ENCODE measurements around the gene HPGDS.

HPGDS gene

DNA sequence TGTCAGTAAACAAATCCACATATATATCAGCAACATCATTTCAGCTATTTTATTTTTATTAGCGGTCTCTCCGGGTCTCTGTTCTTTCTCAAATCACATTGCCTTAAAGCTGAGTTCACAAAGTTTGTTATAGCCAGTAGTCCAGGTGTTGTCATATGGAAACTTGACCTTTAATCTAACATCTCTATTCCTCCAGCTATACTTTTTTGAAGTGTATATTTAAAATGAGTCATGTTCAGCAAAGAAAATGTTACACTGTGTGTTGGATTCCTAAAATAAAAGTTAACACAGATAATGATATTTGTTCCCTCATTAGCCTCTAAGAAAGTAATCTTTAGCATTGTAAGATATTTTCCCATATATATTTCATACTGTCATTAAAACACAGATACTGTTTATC is 71.4 kb downstream of the HPGDS start:
- no peak for TF ChIP-seq EGR2 (tag by site-specific recombination; IDR thresholded peaks at IDR 0.05; ENCODE audit: low read depth)
- TF ChIP-seq ZNF677 (tag by site-specific recombination; IDR thresholded peaks at IDR 0.05) = no peak
- TF ChIP-seq IKZF3 (tag by site-specific recombination; IDR thresholded peaks at IDR 0.05) = no peak
- no peak for TF ChIP-seq HOXA7 (CRISPR knock-in tag; IDR thresholded peaks at IDR 0.05; ENCODE audit: borderline replicate concordance)
- TF ChIP-seq, protein P1, sequence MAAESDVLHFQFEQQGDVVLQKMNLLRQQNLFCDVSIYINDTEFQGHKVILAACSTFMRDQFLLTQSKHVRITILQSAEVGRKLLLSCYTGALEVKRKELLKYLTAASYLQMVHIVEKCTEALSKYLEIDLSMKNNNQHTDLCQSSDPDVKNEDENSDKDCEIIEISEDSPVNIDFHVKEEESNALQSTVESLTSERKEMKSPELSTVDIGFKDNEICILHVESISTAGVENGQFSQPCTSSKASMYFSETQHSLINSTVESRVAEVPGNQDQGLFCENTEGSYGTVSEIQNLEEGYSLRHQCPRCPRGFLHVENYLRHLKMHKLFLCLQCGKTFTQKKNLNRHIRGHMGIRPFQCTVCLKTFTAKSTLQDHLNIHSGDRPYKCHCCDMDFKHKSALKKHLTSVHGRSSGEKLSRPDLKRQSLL (tag by site-specific recombination; IDR thresholded peaks at IDR 0.05) = no peak
- no peak for TF ChIP-seq ZNF843 (tag by site-specific recombination; IDR thresholded peaks at IDR 0.05)
- no peak for TF ChIP-seq ZNF114 (tag by site-specific recombination; IDR thresholded peaks at IDR 0.05)
- TF ChIP-seq ZEB2 (tag by site-specific recombination; IDR thresholded peaks at IDR 0.05) = no peak
- no peak for TF ChIP-seq ZBTB8A (tag by site-specific recombination; IDR thresholded peaks at IDR 0.05)
- TF ChIP-seq, protein P2, sequence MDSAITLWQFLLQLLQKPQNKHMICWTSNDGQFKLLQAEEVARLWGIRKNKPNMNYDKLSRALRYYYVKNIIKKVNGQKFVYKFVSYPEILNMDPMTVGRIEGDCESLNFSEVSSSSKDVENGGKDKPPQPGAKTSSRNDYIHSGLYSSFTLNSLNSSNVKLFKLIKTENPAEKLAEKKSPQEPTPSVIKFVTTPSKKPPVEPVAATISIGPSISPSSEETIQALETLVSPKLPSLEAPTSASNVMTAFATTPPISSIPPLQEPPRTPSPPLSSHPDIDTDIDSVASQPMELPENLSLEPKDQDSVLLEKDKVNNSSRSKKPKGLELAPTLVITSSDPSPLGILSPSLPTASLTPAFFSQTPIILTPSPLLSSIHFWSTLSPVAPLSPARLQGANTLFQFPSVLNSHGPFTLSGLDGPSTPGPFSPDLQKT (IDR thresholded peaks at IDR 0.05; ENCODE audit: borderline replicate concordance, low read depth, low read length) = no peak
- no peak for TF ChIP-seq ZNF426 (tag by site-specific recombination; IDR thresholded peaks at IDR 0.05)
- TF ChIP-seq, protein P3, sequence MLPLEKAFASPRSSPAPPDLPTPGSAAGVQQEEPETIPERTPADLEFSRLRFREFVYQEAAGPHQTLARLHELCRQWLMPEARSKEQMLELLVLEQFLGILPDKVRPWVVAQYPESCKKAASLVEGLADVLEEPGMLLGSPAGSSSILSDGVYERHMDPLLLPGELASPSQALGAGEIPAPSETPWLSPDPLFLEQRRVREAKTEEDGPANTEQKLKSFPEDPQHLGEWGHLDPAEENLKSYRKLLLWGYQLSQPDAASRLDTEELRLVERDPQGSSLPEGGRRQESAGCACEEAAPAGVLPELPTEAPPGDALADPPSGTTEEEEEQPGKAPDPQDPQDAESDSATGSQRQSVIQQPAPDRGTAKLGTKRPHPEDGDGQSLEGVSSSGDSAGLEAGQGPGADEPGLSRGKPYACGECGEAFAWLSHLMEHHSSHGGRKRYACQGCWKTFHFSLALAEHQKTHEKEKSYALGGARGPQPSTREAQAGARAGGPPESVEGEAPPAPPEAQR (tag by site-specific recombination; IDR thresholded peaks at IDR 0.05) = no peak
- TF ChIP-seq, protein P4, sequence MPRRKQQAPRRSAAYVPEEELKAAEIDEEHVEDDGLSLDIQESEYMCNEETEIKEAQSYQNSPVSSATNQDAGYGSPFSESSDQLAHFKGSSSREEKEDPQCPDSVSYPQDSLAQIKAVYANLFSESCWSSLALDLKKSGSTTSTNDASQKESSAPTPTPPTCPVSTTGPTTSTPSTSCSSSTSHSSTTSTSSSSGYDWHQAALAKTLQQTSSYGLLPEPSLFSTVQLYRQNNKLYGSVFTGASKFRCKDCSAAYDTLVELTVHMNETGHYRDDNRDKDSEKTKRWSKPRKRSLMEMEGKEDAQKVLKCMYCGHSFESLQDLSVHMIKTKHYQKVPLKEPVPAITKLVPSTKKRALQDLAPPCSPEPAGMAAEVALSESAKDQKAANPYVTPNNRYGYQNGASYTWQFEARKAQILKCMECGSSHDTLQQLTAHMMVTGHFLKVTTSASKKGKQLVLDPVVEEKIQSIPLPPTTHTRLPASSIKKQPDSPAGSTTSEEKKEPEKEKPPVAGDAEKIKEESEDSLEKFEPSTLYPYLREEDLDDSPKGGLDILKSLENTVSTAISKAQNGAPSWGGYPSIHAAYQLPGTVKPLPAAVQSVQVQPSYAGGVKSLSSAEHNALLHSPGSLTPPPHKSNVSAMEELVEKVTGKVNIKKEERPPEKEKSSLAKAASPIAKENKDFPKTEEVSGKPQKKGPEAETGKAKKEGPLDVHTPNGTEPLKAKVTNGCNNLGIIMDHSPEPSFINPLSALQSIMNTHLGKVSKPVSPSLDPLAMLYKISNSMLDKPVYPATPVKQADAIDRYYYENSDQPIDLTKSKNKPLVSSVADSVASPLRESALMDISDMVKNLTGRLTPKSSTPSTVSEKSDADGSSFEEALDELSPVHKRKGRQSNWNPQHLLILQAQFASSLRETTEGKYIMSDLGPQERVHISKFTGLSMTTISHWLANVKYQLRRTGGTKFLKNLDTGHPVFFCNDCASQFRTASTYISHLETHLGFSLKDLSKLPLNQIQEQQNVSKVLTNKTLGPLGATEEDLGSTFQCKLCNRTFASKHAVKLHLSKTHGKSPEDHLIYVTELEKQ (tag by site-specific recombination; IDR thresholded peaks at IDR 0.05; ENCODE audit: borderline replicate concordance) = no peak
- TF ChIP-seq ZNF24 (tag by site-specific recombination; IDR thresholded peaks at IDR 0.05) = no peak
- no peak for TF ChIP-seq ZNF830 (tag by site-specific recombination; IDR thresholded peaks at IDR 0.05; ENCODE audit: low read depth)
- no peak for TF ChIP-seq MZF1 (tag by site-specific recombination; IDR thresholded peaks at IDR 0.05; ENCODE audit: borderline replicate concordance)
- ChIA-PET POLR2A (no interaction called here), CTCF (interaction anchor here (1.0 kb wide), 1 partner anchor 13 kb away, joined by 3 read pairs; no protein-coding TSS in a partner anchor)
- Histone ChIP-seq H3K9me3 (ENCODE audit: control insufficient read depth, insufficient read depth, low read depth, low read length) (no peaks in the 10 kb centered on the region), H3K4me1 (ENCODE audit: control insufficient read depth, insufficient read depth, low read length) (no peaks in the 10 kb centered on the region), H3K27ac (ENCODE audit: extremely low read depth, low read depth, low read length) (no peak overlapping the region), H3K4me3 (ENCODE audit: low read depth, low read length) (no peak overlapping the region), H3K36me3 (ENCODE audit: control insufficient read depth in 2 of 2, insufficient read depth in 1 of 2, low read length in 2 of 2) (peaks cover 0 to 55% of the 10 kb centered on the region in 2 experiments; a peak in 2 of 3 replicates)

DNA sequence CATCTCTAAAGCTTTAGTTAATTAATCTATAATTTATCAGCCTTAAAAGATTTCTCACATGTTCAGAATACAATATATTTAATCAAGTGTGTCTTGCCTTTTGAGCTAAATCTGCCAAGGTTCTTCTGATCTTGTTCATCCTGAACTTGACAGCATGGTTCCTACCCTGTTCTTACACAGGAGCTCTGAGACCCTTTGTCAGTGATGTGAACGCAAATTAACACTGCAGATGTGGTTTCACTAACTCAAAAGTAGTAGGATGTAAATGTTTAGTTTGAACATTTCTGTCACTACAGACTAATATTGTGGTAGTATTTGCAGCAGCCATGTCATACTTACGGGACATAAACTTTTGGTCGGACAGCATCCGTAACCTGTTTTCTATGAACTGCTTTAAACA is 75.6 kb downstream of the HPGDS start:
- H3K27ac ChIP-seq (ENCODE audit: extremely low read depth, low read depth, low read length) = no peak overlapping the region
- H3K4me3 ChIP-seq (ENCODE audit: low read depth, low read length) = no peak overlapping the region
- ChIA-PET CTCF (no interaction called here), POLR2A (no interaction called here)
- H3K36me3 ChIP-seq (ENCODE audit: control insufficient read depth in 2 of 2, insufficient read depth in 1 of 2, low read length in 2 of 2) = peaks cover 0 to 44% of the 10 kb centered on the region in 2 experiments; a peak in 1 of 3 replicates
- no peaks in the 10 kb centered on the region for H3K9me3 ChIP-seq (ENCODE audit: control insufficient read depth, insufficient read depth, low read depth, low read length)
- no peaks in the 10 kb centered on the region for H3K4me1 ChIP-seq (ENCODE audit: control insufficient read depth, insufficient read depth, low read length)
- TF ChIP-seq ZNF274 (IDR thresholded peaks at IDR 0.05; ENCODE audit: low read length) (no peak), ZNF274 (tag by site-specific recombination; IDR thresholded peaks at IDR 0.05; ENCODE audit: borderline replicate concordance) (no peak), GLI4 (tag by site-specific recombination; IDR thresholded peaks at IDR 0.05) (no peak), ZNF19 (tag by site-specific recombination; IDR thresholded peaks at IDR 0.05; ENCODE audit: low read depth) (no peak), ZNF138 (tag by site-specific recombination; IDR thresholded peaks at IDR 0.05; ENCODE audit: borderline replicate concordance) (no peak), ZNF24 (tag by site-specific recombination; IDR thresholded peaks at IDR 0.05) (no peak), ZNF549 (tag by site-specific recombination; IDR thresholded peaks at IDR 0.05) (no peak)
- TF ChIP-seq, protein P5, sequence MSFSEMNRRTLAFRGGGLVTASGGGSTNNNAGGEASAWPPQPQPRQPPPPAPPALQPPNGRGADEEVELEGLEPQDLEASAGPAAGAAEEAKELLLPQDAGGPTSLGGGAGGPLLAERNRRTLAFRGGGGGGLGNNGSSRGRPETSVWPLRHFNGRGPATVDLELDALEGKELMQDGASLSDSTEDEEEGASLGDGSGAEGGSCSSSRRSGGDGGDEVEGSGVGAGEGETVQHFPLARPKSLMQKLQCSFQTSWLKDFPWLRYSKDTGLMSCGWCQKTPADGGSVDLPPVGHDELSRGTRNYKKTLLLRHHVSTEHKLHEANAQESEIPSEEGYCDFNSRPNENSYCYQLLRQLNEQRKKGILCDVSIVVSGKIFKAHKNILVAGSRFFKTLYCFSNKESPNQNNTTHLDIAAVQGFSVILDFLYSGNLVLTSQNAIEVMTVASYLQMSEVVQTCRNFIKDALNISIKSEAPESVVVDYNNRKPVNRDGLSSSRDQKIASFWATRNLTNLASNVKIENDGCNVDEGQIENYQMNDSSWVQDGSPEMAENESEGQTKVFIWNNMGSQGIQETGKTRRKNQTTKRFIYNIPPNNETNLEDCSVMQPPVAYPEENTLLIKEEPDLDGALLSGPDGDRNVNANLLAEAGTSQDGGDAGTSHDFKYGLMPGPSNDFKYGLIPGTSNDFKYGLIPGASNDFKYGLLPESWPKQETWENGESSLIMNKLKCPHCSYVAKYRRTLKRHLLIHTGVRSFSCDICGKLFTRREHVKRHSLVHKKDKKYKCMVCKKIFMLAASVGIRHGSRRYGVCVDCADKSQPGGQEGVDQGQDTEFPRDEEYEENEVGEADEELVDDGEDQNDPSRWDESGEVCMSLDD (tag by site-specific recombination; IDR thresholded peaks at IDR 0.05) = no peak
- TF ChIP-seq, protein P1 (tag by site-specific recombination; IDR thresholded peaks at IDR 0.05) = no peak
